Erythroblast (primary cell): ENCODE data around the gene DCUN1D1.

Experiments used
- GATA1 ChIP-seq: IDR thresholded peaks from 2 replicates; pipeline ENCODE4 v1.6.1; 2011; ENCODE audit warnings: low read depth, mild to moderate bottlenecking, control low read depth, low read length, moderate library complexity
- POLR2A ChIP-seq: IDR thresholded peaks from 2 replicates; pipeline ENCODE4 v1.6.1; 2011; ENCODE audit warnings: mild to moderate bottlenecking, low read length

- TF ChIP-seq POLR2A (no peak), GATA1 (no peak)
These were observed 30.6 kb downstream of the DCUN1D1 start for GRCh38 chr3:182949688-182950087.
